Panc1 (cell line): ENCODE data around the gene PPIE. TPM values are rescaled to one million over a fixed set of nuclear protein-coding genes. Genes with fewer than 3 reads are reported as not detected.
A peak's percentile ranks its signal among the peaks of the same experiment; 100 is the strongest.

ENCODE experiments used
- ATAC-seq: fragments of 200-7000 bp; cut with Tn5 transposase; 2 replicates; pipeline ENCODE4 v1.9.1; 2020; ENCODE audit warnings: mild to moderate bottlenecking, moderate library complexity
- BruUV-seq: library from RNA; stranded (reverse); fragments of 400-500 nt; replicated peaks from 2 replicates; lab custom pipeline; 2021; lab: Mats Ljungman, UMichigan
- CTCF ChIA-PET: fragments of 300-600 bp; sonication (Branson Sonifier 250); formaldehyde crosslinking; loops from one replicate; lab custom pipeline; 2022; ENCODE audit warnings: antibody characterized with exemption; lab: Charles Lee
- POLR2A ChIA-PET: fragments of 300-600 bp; sonication (Branson Sonifier 250); formaldehyde crosslinking; loops from one replicate; lab custom pipeline; 2022; ENCODE audit warnings: antibody characterized with exemption; lab: Charles Lee
- DNase-seq: peaks from one replicate; pipeline ENCODE4 v3.0.0-alpha.2; 2010; ENCODE audit warnings: low read depth, low spot score
- H3K27ac ChIP-seq: 2 replicates; pipeline ENCODE4 v1.5.1; 2011; ENCODE audit warnings: mild to moderate bottlenecking, low read length, inconsistent platforms
- H3K27me3 ChIP-seq: fragments of 200-500 bp; sonication (Bioruptor generic); 2 replicates; pipeline ENCODE4 v1.6.0; 2014; ENCODE audit warnings: low read length, inconsistent platforms; ENCODE audit not compliant: control insufficient read depth, insufficient read depth
- H3K36me3 ChIP-seq: fragments of 200-500 bp; sonication (Bioruptor generic); 2 replicates; pipeline ENCODE4 v1.5.1; 2014; ENCODE audit warnings: inconsistent platforms, mild to moderate bottlenecking, low read length, moderate library complexity; ENCODE audit not compliant: control insufficient read depth, insufficient read depth
- H3K4me1 ChIP-seq: 2 replicates; pipeline ENCODE4 v1.5.1; 2011; ENCODE audit warnings: inconsistent platforms, mild to moderate bottlenecking, low read length, moderate library complexity; ENCODE audit not compliant: control insufficient read depth, insufficient read depth
- H3K4me3 ChIP-seq, 2 experiments: 2 replicates each; pipeline ENCODE4 v1.5.1; 2011 to 2012; ENCODE audit warnings: low read depth in 2 of 2, low read length in 2 of 2, mild to moderate bottlenecking in 2 of 2, inconsistent platforms in 1 of 2, moderate library complexity in 1 of 2
- H3K9me3 ChIP-seq: fragments of 200-500 bp; sonication (Bioruptor generic); 2 replicates; pipeline ENCODE4 v1.5.1; 2014; ENCODE audit warnings: low read depth, mild to moderate bottlenecking, inconsistent platforms, low read length, moderate library complexity; ENCODE audit not compliant: control insufficient read depth, insufficient read depth
- POLR2AphosphoS5 ChIP-seq: IDR thresholded peaks from 2 replicates; pipeline ENCODE4 v1.6.1; 2012; ENCODE audit warnings: mild to moderate bottlenecking, low read depth, low read length, moderate library complexity
- SIN3A ChIP-seq: IDR thresholded peaks from 2 replicates; pipeline ENCODE4 v1.6.1; 2012; ENCODE audit warnings: low read depth, mild to moderate bottlenecking, low read length, moderate library complexity, borderline replicate concordance; ENCODE audit not compliant: insufficient read depth
- TCF7L2 ChIP-seq: IDR thresholded peaks from 2 replicates; pipeline ENCODE4 v1.6.1; 2011; ENCODE audit warnings: mild to moderate bottlenecking, low read depth, low read length, inconsistent platforms
- in situ Hi-C: cut with HindIII; loops from 2 replicates; pipeline ENCODE4 v1.10.0; 2016; ENCODE audit warnings: low sequenced_read_pairs, low pct_unique_long_range_greater_than_20kb
- intact Hi-C: fragments of 100-400 bp; cut with micrococcal nuclease; formaldehyde crosslinking; loops from one replicate; pipeline ENCODE4 v1.10.0; 2022; ENCODE audit not compliant: unreplicated experiment
- total RNA-seq: library from RNA; stranded (reverse); gene quantifications from one replicate; pipeline ENCODE4 v1.2.1, GENCODE V29; 2021; ENCODE audit not compliant: unreplicated experiment
- TF ChIP-seq, protein P1 (sequence below): fragments of 450-650 bp; IDR thresholded peaks from 2 replicates; pipeline ENCODE4 v1.5.1; 2017; ENCODE audit warnings: mild to moderate bottlenecking
- TF ChIP-seq, protein P2 (sequence below), 2 experiments: IDR thresholded peaks; 2 replicates each; pipeline ENCODE4 v1.6.1; 2011 to 2012; ENCODE audit warnings: low read depth in 2 of 2, control low read depth in 1 of 2, low read length in 1 of 2, mild to moderate bottlenecking in 1 of 2, moderate library complexity in 1 of 2; ENCODE audit not compliant: insufficient read depth in 1 of 2

Gene PPIE
- total RNA-seq, 1 experiment from 2014 or later: 53.0 TPM

DNA sequence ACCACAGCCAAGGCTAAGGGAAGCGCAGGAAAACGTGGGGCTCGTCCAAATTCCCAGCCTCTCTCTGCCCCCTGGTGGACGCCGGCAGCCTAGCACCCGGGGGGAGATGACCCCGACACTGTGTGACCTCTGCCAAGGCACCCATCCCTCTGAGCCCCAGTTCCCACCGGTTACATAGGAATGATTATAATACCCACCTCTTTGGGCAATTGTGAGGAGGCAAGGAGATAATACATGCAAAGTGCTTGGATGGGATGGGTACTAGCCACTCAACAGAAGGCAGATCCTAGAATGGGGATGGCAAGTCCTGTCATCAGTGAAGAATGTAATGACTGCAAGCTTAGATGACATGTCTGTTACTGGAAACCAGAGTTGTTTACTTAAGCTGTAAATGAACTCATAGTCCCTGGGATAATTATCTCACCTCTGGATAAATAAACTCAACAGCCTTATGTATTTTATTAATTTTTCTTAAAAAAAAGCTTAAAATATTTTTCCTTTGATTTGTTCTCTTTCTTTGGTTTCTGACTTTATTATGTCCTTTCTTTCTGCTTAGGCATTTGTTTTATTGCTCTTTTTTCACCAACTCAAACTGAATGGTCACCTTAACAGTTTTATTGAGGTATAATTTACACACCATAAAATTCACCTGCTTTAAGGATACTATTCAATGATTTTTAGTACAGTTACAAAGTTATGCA is 61.2 kb downstream of the PPIE start:
- intact Hi-C loops (no loop called here), in situ Hi-C loops (no loop called here)
- TF ChIP-seq, protein P1, sequence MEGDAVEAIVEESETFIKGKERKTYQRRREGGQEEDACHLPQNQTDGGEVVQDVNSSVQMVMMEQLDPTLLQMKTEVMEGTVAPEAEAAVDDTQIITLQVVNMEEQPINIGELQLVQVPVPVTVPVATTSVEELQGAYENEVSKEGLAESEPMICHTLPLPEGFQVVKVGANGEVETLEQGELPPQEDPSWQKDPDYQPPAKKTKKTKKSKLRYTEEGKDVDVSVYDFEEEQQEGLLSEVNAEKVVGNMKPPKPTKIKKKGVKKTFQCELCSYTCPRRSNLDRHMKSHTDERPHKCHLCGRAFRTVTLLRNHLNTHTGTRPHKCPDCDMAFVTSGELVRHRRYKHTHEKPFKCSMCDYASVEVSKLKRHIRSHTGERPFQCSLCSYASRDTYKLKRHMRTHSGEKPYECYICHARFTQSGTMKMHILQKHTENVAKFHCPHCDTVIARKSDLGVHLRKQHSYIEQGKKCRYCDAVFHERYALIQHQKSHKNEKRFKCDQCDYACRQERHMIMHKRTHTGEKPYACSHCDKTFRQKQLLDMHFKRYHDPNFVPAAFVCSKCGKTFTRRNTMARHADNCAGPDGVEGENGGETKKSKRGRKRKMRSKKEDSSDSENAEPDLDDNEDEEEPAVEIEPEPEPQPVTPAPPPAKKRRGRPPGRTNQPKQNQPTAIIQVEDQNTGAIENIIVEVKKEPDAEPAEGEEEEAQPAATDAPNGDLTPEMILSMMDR: peak; percentile 96
- no peak for TF ChIP-seq SIN3A
- no peak for TF ChIP-seq POLR2AphosphoS5
- no peaks in the 10 kb centered on the region for H3K36me3 ChIP-seq
- no peak overlapping the region for H3K27ac ChIP-seq
- no peak overlapping the region for H3K4me3 ChIP-seq
- DNase-seq (peak; percentile 77), ATAC-seq (peak; percentile 92)
- ChIA-PET CTCF (interaction anchor here (0.7 to 0.8 kb wide), 4 partner anchors 10 to 215 kb away, joined by 3 to 5 read pairs (median 4); no protein-coding TSS in a partner anchor), POLR2A (no interaction called here)
- no peaks in the 10 kb centered on the region for H3K9me3 ChIP-seq
- H3K4me1 ChIP-seq: peaks cover 10% of the 10 kb centered on the region; the same call in 1 of the 2 replicates
- no TSS peak for BruUV-seq
- no peaks in the 10 kb centered on the region for H3K27me3 ChIP-seq

DNA sequence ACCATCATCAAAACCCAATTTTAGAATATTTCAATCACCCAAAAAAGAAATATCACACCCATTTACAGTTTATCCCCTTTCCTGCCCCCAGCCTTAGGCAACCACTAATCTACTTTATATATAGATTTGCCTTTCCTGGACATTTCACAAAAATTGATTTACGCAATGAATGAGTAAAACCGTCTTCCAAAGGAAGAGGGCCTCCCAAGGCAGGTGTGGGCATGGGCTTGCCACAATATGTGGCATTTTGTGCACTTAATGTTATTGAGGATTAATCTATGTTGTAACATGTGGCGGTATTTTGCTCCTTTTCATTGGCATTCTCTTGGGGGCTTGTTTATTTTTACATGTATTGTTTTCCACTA is 61.8 kb downstream of the PPIE start:
- TF ChIP-seq POLR2AphosphoS5: no peak
- no peak for TF ChIP-seq SIN3A
- TF ChIP-seq, protein P2, sequence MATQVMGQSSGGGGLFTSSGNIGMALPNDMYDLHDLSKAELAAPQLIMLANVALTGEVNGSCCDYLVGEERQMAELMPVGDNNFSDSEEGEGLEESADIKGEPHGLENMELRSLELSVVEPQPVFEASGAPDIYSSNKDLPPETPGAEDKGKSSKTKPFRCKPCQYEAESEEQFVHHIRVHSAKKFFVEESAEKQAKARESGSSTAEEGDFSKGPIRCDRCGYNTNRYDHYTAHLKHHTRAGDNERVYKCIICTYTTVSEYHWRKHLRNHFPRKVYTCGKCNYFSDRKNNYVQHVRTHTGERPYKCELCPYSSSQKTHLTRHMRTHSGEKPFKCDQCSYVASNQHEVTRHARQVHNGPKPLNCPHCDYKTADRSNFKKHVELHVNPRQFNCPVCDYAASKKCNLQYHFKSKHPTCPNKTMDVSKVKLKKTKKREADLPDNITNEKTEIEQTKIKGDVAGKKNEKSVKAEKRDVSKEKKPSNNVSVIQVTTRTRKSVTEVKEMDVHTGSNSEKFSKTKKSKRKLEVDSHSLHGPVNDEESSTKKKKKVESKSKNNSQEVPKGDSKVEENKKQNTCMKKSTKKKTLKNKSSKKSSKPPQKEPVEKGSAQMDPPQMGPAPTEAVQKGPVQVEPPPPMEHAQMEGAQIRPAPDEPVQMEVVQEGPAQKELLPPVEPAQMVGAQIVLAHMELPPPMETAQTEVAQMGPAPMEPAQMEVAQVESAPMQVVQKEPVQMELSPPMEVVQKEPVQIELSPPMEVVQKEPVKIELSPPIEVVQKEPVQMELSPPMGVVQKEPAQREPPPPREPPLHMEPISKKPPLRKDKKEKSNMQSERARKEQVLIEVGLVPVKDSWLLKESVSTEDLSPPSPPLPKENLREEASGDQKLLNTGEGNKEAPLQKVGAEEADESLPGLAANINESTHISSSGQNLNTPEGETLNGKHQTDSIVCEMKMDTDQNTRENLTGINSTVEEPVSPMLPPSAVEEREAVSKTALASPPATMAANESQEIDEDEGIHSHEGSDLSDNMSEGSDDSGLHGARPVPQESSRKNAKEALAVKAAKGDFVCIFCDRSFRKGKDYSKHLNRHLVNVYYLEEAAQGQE (IDR thresholded peaks at IDR 0.05; ENCODE audit: insufficient read depth in 1 of 2, low read depth in 2 of 2, low read length in 1 of 2): no peak
- TF ChIP-seq, protein P1: no peak
- TF ChIP-seq TCF7L2: no peak
- peaks cover 10% of the 10 kb centered on the region; the same call in 1 of the 2 replicates for H3K4me1 ChIP-seq
- H3K27ac ChIP-seq: no peak overlapping the region
- no peak for DNase-seq
- BruUV-seq: no TSS peak
- intact Hi-C loops: no loop called here
- POLR2A ChIA-PET: no interaction called here
- in situ Hi-C loops: no loop called here
- CTCF ChIA-PET: interaction anchor here (0.7 to 0.8 kb wide), 4 partner anchors 9 to 214 kb away, joined by 3 to 5 read pairs (median 4); no protein-coding TSS in a partner anchor
- ATAC-seq: no peak
- H3K27me3 ChIP-seq: no peaks in the 10 kb centered on the region
- no peaks in the 10 kb centered on the region for H3K36me3 ChIP-seq
- no peaks in the 10 kb centered on the region for H3K9me3 ChIP-seq
- H3K4me3 ChIP-seq: no peak overlapping the region
